Measurements from ENCODE around the gene CDKAL1. TPM values are rescaled to one million over a fixed set of nuclear protein-coding genes. Genes with fewer than 3 reads are reported as not detected.

Gene CDKAL1
- total and polyA plus RNA-seq, 2 donors = 9.8 to 19.9 TPM

DNA sequence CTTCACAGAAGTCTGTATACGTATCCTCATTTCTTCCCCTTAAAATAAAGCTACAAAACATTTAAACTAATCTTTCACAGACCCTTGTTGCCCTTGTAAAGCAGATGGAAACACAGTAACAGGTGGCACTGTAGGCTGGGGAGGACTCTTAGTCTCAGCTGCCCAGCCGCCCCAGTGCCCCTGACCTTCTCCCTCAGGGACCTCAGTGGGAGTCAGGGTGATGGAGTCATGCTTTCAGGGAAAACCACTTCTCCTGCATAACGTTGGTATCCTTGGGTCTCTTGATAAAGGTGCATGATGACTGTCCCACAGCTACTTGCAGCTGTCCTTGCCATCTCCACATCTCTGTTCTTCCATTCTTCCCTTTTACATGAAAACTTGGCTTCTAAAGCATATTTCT, 198.6 kb downstream of the CDKAL1 start:
- Histone ChIP-seq H3K4me3 (ENCODE audit: low read length in 2 of 2) (no peak overlapping the region), H3K4me1 (ENCODE audit: control insufficient read depth in 2 of 2, insufficient read depth in 2 of 2, low read length in 2 of 2) (no peaks in the 10 kb centered on the region), H3K27me3 (ENCODE audit: control insufficient read depth in 2 of 2, insufficient read depth in 1 of 2, low read length in 1 of 2) (no peaks in the 10 kb centered on the region), H3K36me3 (ENCODE audit: control insufficient read depth in 2 of 2, insufficient read depth in 2 of 2, low read length in 1 of 2) (no peaks in the 10 kb centered on the region), H3K9me3 (ENCODE audit: control insufficient read depth in 2 of 2, insufficient read depth in 1 of 2, low read length in 1 of 2) (no peaks in the 10 kb centered on the region), H3K27ac (ENCODE audit: low read depth in 1 of 2, low read length in 1 of 2) (no peak overlapping the region)
- DNase-seq (ENCODE audit: low read depth in 6 of 9, low spot score in 9 of 9) = no peak
- WGBS = 97% methylated on average over 3 of the region's 3 CpGs

DNA sequence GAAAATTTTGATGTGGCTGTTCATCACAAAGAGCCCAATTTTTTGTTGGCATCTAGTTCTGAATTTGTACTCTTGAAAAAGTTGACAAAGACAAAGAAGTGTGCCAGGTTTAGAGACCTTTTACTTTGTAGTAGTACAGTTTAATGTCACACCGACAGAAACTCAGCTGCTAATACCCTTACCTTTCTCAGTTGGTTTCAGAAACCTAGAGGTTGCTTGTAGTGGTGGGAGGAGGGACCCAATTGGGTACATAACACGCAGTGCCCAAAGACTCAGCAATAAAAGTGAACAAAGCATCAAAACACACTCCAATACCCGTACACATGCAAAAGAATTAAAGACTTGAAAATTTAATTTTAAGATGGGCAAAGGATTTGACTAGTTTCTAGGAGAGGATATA, 203.7 kb downstream of the CDKAL1 start:
- DNase-seq (ENCODE audit: low read depth in 6 of 9, low spot score in 9 of 9) = no peak
- Histone ChIP-seq H3K27ac (ENCODE audit: low read depth in 1 of 2, low read length in 1 of 2) (no peak overlapping the region), H3K36me3 (ENCODE audit: control insufficient read depth in 2 of 2, insufficient read depth in 2 of 2, low read length in 1 of 2) (peaks cover 0 to 4% of the 10 kb centered on the region in 2 donors)

DNA sequence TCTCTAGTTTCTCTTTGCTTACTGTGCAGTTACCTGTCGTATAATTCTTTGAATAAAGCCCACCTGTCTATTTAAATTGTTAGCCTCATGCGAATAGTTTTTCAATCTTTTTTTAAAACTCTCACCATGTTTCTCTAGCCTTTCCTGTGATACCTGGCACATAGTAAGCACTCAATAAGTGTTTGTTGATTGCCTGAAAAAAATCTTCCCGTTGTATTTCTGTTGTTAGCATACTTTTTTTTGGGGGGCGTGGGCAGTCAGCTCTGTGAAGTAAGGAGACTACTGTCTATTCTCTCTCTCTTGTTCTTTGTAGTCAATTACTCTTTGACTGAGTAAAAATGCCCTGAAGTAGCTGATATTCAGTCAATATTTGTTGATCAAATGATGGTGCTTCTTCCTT, 205.8 kb downstream of the CDKAL1 start:
- Histone ChIP-seq H3K27me3 (ENCODE audit: control insufficient read depth in 2 of 2, insufficient read depth in 1 of 2, low read length in 1 of 2) (no peaks in the 10 kb centered on the region), H3K4me3 (ENCODE audit: low read length in 2 of 2) (no peak overlapping the region), H3K4me1 (ENCODE audit: control insufficient read depth in 2 of 2, insufficient read depth in 2 of 2, low read length in 2 of 2) (no peaks in the 10 kb centered on the region), H3K36me3 (ENCODE audit: control insufficient read depth in 2 of 2, insufficient read depth in 2 of 2, low read length in 1 of 2) (peaks cover 0 to 4% of the 10 kb centered on the region in 2 donors), H3K27ac (ENCODE audit: low read depth in 1 of 2, low read length in 1 of 2) (no peak overlapping the region), H3K9me3 (ENCODE audit: control insufficient read depth in 2 of 2, insufficient read depth in 1 of 2, low read length in 1 of 2) (no peaks in the 10 kb centered on the region)
- 99% methylated on average over 4 of the region's 4 CpGs for WGBS
- DNase-seq (ENCODE audit: low read depth in 6 of 9, low spot score in 9 of 9) = no peak

More for the DNA sequence above, 203.7 kb downstream of the CDKAL1 start:
- no peaks in the 10 kb centered on the region for H3K9me3 ChIP-seq (ENCODE audit: control insufficient read depth in 2 of 2, insufficient read depth in 1 of 2, low read length in 1 of 2)
- H3K4me1 ChIP-seq (ENCODE audit: control insufficient read depth in 2 of 2, insufficient read depth in 2 of 2, low read length in 2 of 2) = no peaks in the 10 kb centered on the region
- WGBS = 94% methylated on average over 3 of the region's 3 CpGs
- H3K27me3 ChIP-seq (ENCODE audit: control insufficient read depth in 2 of 2, insufficient read depth in 1 of 2, low read length in 1 of 2) = no peaks in the 10 kb centered on the region
- no peak overlapping the region for H3K4me3 ChIP-seq (ENCODE audit: low read length in 2 of 2)

DNA sequence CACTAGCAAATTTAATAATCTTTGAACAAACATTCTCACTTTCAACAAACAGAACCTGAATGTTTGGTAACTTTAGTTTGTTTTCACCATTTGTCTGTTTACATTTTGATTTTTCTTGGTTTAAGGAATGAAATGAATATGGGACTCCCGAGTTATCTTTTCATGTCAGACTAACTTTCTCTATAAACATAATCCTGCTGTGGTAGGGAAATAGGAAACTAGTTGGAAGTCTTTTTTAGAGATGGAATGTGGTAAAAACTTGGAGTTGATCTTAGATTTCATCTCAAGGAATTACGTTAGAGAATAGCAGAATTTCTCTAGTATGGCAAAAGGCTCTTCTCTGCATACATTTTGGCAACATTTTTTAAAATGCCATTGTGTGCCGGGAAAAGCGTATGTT, 206.5 kb downstream of the CDKAL1 start:
- Histone ChIP-seq H3K36me3 (ENCODE audit: control insufficient read depth in 2 of 2, insufficient read depth in 2 of 2, low read length in 1 of 2) (peaks cover 0 to 4% of the 10 kb centered on the region in 2 donors), H3K9me3 (ENCODE audit: control insufficient read depth in 2 of 2, insufficient read depth in 1 of 2, low read length in 1 of 2) (no peaks in the 10 kb centered on the region), H3K4me1 (ENCODE audit: control insufficient read depth in 2 of 2, insufficient read depth in 2 of 2, low read length in 2 of 2) (no peaks in the 10 kb centered on the region), H3K27ac (ENCODE audit: low read depth in 1 of 2, low read length in 1 of 2) (no peak overlapping the region), H3K27me3 (ENCODE audit: control insufficient read depth in 2 of 2, insufficient read depth in 1 of 2, low read length in 1 of 2) (no peaks in the 10 kb centered on the region), H3K4me3 (ENCODE audit: low read length in 2 of 2) (no peak overlapping the region)
- no peak for DNase-seq (ENCODE audit: low read depth in 6 of 9, low spot score in 9 of 9)
- 97% methylated on average over 4 of the region's 4 CpGs for WGBS

DNA sequence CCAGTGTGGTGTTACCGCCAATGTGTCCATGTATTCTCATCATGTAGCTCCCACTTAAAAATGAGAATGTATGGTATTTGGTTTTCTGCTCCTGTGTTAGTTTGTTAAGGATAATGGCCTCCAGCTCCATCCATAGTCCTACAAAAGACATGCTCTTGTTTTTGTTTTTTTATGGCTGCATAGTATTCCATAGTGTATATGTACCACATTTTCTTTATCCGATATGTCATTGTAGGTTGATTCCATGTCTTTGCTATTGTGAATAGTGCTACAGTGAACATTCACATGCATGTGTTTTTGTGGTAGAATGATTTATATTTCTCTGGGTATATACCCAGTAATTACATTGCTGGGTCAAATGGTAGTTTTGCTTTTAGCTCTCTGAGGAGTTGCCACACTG, 207.2 kb downstream of the CDKAL1 start:
- no peak overlapping the region for H3K27ac ChIP-seq (ENCODE audit: low read depth in 1 of 2, low read length in 1 of 2)
- H3K36me3 ChIP-seq (ENCODE audit: control insufficient read depth in 2 of 2, insufficient read depth in 2 of 2, low read length in 1 of 2) = peaks cover 0 to 4% of the 10 kb centered on the region in 2 donors
- no peak for DNase-seq (ENCODE audit: low read depth in 6 of 9, low spot score in 9 of 9)
- H3K4me3 ChIP-seq (ENCODE audit: low read length in 2 of 2) = no peak overlapping the region
- H3K9me3 ChIP-seq (ENCODE audit: control insufficient read depth in 2 of 2, insufficient read depth in 1 of 2, low read length in 1 of 2) = no peaks in the 10 kb centered on the region
- no peaks in the 10 kb centered on the region for H3K27me3 ChIP-seq (ENCODE audit: control insufficient read depth in 2 of 2, insufficient read depth in 1 of 2, low read length in 1 of 2)
- WGBS = 95% methylated on average over 2 of the region's 2 CpGs
- H3K4me1 ChIP-seq (ENCODE audit: control insufficient read depth in 2 of 2, insufficient read depth in 2 of 2, low read length in 2 of 2) = no peaks in the 10 kb centered on the region

DNA sequence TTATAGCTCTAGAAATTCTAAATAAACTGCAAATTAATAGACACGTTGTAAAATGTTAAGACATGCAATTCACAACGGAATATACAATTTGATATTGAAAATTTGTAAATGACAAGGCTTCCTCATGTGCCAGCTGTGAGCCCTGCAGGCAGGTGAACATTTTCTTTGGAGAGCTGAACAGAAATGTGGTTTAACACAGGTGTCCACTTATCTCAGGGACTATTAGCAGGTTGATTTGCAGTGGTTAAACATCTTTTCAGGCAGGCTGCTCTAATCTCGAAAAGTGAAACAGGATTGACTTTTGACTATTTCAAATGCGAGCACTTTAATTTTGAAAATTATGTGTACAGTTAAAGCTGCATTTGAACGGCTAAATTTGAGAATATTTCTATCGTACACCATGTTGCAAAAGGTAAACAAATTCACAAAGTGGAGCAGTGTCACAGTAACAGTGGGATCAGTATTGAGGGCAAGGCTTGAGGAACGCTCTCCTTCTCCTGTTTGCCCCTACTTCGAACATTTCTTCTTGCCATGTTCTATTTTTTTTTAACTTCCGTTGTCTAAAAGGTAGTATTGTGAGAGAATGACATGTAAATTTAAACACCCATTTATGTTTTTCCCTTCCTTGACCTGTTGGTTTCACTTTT, 210.8 kb downstream of the CDKAL1 start:
- Histone ChIP-seq H3K36me3 (ENCODE audit: control insufficient read depth in 2 of 2, insufficient read depth in 2 of 2, low read length in 1 of 2) (no peaks in the 10 kb centered on the region), H3K4me1 (ENCODE audit: control insufficient read depth in 2 of 2, insufficient read depth in 2 of 2, low read length in 2 of 2) (no peaks in the 10 kb centered on the region), H3K4me3 (ENCODE audit: low read length in 2 of 2) (no peak overlapping the region), H3K9me3 (ENCODE audit: control insufficient read depth in 2 of 2, insufficient read depth in 1 of 2, low read length in 1 of 2) (peaks cover 0 to 3% of the 10 kb centered on the region in 2 donors), H3K27ac (ENCODE audit: low read depth in 1 of 2, low read length in 1 of 2) (no peak overlapping the region), H3K27me3 (ENCODE audit: control insufficient read depth in 2 of 2, insufficient read depth in 1 of 2, low read length in 1 of 2) (no peaks in the 10 kb centered on the region)
- DNase-seq (ENCODE audit: low read depth in 6 of 9, low spot score in 9 of 9) = no peak
- 94% methylated on average over 9 of the region's 9 CpGs for WGBS

DNA sequence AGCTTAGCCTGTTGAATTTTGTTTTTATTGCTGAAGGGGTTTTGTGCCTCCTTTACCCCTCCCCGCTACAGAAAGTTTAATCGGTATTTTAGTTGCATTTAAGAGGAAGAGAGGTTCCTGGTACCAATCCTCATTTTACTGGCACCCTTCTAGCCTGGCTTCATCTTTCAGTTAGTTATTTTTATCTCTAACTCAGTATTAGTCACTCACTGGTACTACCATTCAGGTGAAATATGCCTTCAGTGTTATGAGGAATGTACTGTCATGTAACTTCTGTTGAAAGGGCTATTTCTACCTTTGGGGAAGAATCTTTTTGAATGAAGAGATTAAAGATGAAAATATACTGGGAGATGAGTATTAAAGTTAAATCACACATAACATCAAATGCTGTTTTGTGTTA, 211.8 kb downstream of the CDKAL1 start:
- H3K4me3 ChIP-seq (ENCODE audit: low read length in 2 of 2) = no peak overlapping the region
- no peak for DNase-seq (ENCODE audit: low read depth in 6 of 9, low spot score in 9 of 9)
- H3K36me3 ChIP-seq (ENCODE audit: control insufficient read depth in 2 of 2, insufficient read depth in 2 of 2, low read length in 1 of 2) = no peaks in the 10 kb centered on the region
- H3K4me1 ChIP-seq (ENCODE audit: control insufficient read depth in 2 of 2, insufficient read depth in 2 of 2, low read length in 2 of 2) = no peaks in the 10 kb centered on the region
- no peak overlapping the region for H3K27ac ChIP-seq (ENCODE audit: low read depth in 1 of 2, low read length in 1 of 2)
- over 99% methylated on average over 2 of the region's 2 CpGs for WGBS
- H3K9me3 ChIP-seq (ENCODE audit: control insufficient read depth in 2 of 2, insufficient read depth in 1 of 2, low read length in 1 of 2) = peaks cover 0 to 3% of the 10 kb centered on the region in 2 donors
- H3K27me3 ChIP-seq (ENCODE audit: control insufficient read depth in 2 of 2, insufficient read depth in 1 of 2, low read length in 1 of 2) = no peaks in the 10 kb centered on the region

DNA sequence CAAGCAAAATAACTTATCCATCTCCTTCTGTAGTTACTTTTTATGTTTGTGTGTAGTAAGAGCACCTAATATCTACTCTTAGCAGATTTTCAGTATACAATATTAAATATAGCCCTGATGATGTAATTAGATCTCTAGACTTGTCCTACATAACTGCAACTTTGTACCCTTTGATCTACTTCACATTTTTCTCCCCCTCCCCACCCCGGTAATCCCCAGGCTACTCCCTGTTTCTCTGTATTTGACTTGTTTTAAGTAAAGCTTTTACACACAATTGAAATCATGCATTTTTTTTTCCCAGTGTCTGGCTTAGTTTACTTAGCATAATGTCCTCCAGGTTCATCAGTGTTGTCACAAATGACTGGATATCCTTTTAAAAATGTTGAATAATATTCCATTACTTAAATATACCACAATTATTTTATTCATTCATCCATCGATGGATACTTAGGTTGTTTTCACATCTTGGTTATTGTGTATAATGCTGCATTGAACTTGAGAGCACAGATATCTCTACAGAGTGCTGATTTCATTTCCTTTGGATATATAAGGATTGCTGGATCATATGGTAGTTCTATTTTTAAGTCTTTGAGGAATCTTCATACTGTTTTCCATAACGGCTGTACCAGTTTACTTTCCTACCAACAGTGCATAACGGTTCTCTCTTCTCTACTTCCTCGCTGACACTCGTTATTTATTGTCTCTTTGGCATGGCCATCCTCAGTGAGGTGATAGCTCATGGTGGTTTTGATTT, 212.7 kb downstream of the CDKAL1 start:
- 96% methylated on average over 6 of the region's 6 CpGs for WGBS
- Histone ChIP-seq H3K9me3 (ENCODE audit: control insufficient read depth in 2 of 2, insufficient read depth in 1 of 2, low read length in 1 of 2) (peaks cover 0 to 3% of the 10 kb centered on the region in 2 donors), H3K27ac (ENCODE audit: low read depth in 1 of 2, low read length in 1 of 2) (no peak overlapping the region), H3K36me3 (ENCODE audit: control insufficient read depth in 2 of 2, insufficient read depth in 2 of 2, low read length in 1 of 2) (no peaks in the 10 kb centered on the region), H3K4me1 (ENCODE audit: control insufficient read depth in 2 of 2, insufficient read depth in 2 of 2, low read length in 2 of 2) (no peaks in the 10 kb centered on the region), H3K27me3 (ENCODE audit: control insufficient read depth in 2 of 2, insufficient read depth in 1 of 2, low read length in 1 of 2) (no peaks in the 10 kb centered on the region), H3K4me3 (ENCODE audit: low read length in 2 of 2) (no peak overlapping the region)
- DNase-seq (ENCODE audit: low read depth in 6 of 9, low spot score in 9 of 9) = no peak

DNA sequence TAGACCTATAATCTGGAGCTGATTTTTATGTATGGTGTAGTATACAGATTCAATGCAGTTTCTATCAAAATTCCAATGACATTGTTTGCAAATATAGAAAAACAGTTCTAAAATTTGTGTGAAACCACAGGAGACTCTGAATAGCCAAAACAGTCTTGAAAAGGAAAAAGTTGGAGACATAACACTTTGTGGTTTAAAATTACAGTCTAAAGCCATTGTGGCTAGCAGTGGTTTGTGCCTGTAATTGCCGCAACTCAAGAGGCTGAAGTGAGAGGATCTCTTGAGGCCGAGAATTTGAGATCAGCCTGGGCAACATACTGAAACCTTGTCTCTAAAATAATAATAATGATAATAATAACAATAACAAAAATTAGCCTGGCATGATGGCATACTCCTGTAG, 213.7 kb downstream of the CDKAL1 start:
- H3K4me1 ChIP-seq (ENCODE audit: control insufficient read depth in 2 of 2, insufficient read depth in 2 of 2, low read length in 2 of 2) = no peaks in the 10 kb centered on the region
- H3K27ac ChIP-seq (ENCODE audit: low read depth in 1 of 2, low read length in 1 of 2) = no peak overlapping the region
- no peak overlapping the region for H3K4me3 ChIP-seq (ENCODE audit: low read length in 2 of 2)
- no peak for DNase-seq (ENCODE audit: low read depth in 6 of 9, low spot score in 9 of 9)
- H3K27me3 ChIP-seq (ENCODE audit: control insufficient read depth in 2 of 2, insufficient read depth in 1 of 2, low read length in 1 of 2) = no peaks in the 10 kb centered on the region
- H3K36me3 ChIP-seq (ENCODE audit: control insufficient read depth in 2 of 2, insufficient read depth in 2 of 2, low read length in 1 of 2) = no peaks in the 10 kb centered on the region
- peaks cover 0 to 3% of the 10 kb centered on the region in 2 donors for H3K9me3 ChIP-seq (ENCODE audit: control insufficient read depth in 2 of 2, insufficient read depth in 1 of 2, low read length in 1 of 2)
- 97% methylated on average over 2 of the region's 2 CpGs for WGBS

All from thymus (tissue), 11 donors.